A204.1 (cell line): ENCODE measurements around the gene CD63.

Experiments used
- FAIRE-seq: peaks from 2 replicates; lab custom pipeline; 2012; peaks lifted over from hg19 to GRCh38; lab: Jason Lieb, UNC

The CD63 gene

DNA sequence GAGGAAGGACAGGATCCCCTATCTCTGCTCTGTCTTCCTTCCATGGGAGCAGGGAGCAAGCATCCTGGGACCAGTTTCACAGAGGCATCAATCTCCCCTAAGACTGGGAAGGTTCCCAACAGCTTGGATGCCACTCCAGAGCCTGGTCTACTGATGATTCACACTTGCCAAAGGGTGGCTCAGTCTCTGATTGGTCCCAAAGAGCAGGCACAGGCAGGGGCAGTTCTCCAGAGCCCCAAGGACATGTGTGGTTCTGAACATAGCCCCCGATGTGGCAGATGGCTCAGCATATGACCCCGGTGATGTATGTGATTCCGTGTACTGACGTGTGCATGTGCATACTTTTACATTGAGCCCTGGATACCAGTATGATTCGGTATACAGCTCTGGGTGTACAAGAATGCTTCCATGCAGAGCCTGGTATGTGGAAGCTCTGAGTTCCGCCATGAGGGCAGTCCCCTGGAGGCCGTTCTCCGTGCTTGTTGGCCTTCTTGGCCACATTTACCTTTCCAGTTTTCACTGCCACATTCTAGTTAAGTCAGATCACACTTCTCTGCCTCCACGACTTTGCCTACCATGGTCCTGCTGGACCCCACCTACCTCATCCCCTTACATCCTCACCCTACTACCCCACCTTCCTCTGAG, 42.3 kb downstream of the CD63 start:
- FAIRE-seq = no peak

DNA sequence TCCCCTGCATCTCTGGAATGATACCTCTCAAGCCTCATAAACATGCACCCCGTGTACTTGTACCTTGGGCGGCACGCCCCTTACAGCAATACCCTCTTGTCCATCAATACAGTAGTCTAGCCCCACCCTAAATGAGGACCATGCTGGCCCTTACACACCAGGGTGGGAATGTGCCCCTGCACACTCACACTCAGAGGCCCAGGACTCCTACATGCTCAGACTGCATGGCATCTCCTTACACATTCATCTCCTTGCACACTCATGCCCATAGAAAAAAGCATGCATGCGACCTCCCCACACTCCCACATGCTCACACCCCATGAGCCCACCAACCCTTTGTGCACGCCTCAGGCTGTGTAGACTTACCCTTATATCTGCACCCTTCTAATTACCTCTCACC, 43.1 kb downstream of the CD63 start:
- FAIRE-seq = no peak

DNA sequence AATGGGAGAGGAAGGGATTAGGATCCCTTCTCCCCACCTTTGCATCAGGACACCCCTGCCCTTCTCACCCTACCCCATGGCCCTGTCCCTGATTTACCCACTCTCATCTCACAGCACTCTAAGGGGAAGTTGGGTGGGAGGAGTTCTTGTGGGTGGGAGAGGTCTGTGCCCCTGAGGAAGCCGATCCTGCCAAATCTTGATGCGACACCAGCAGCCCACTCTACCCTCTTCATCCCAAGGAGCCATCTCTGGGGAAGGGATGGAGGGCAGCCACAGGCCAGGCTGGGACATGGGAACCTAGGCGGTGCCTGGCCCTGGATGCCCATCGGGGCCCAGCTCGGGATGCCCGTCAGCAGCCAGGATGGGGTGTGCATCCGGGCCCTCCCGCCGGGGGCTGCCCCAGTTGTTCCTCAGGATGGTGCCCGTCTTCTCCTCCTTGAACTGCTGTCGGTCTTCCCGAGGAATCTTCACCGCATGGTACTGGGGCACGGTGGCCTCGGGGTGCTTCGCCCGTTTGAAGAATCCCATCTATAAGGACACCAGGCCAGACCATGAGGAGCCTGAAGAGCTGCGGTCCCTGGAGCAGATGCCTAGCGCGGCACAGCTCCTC, 43.9 kb downstream of the CD63 start:
- FAIRE-seq = no peak

DNA sequence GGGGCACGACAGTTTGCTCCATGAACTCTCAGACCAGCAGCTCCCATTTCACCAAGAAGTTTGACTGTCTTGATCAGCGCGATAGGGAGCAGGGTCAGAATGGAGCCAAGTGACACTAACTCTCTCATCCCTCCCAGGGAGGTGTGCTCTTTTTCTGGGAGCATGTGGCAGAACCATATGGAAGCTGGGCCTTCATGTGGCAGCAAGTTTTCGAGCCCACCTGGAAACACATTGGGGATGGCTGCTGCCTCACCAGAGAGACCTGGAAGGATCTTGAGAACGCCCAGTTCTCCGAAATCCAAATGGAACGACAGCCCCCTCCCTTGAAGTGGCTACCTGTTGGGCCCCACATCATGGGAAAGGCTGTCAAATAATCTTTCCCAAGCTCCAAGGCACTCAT, 45.1 kb downstream of the CD63 start:
- no peak for FAIRE-seq

DNA sequence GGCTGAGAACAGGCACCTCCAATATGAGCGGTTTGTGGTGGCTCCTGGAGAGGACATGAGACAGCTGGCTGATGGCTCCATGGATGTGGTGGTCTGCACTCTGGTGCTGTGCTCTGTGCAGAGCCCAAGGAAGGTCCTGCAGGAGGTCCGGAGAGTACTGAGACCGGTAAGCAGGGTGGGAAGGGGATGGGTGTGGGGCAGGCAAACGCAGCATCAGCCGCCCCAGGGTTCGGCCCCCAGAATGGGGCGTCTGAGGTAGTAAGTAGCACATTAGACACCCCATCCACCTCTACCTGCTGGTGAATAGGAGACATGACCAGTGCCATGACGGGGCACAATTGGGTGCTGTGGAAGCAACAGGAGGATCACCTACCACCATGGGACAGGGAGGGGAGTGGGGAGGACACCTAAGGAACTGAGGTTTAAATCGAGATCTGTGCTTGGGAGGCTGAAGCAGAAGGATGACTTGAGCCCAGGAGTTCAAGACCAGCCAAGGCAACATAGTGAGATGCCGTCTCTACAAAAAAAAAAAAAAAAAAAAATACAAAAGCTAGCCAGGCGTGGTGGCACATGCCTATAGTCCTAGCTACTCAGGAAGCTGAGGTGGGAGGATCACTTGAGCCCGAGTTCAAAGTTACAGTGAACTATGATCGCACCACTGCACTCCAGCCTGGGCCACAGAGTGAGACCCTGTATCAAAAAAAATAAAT, 46.6 kb downstream of the CD63 start:
- no peak for FAIRE-seq

DNA sequence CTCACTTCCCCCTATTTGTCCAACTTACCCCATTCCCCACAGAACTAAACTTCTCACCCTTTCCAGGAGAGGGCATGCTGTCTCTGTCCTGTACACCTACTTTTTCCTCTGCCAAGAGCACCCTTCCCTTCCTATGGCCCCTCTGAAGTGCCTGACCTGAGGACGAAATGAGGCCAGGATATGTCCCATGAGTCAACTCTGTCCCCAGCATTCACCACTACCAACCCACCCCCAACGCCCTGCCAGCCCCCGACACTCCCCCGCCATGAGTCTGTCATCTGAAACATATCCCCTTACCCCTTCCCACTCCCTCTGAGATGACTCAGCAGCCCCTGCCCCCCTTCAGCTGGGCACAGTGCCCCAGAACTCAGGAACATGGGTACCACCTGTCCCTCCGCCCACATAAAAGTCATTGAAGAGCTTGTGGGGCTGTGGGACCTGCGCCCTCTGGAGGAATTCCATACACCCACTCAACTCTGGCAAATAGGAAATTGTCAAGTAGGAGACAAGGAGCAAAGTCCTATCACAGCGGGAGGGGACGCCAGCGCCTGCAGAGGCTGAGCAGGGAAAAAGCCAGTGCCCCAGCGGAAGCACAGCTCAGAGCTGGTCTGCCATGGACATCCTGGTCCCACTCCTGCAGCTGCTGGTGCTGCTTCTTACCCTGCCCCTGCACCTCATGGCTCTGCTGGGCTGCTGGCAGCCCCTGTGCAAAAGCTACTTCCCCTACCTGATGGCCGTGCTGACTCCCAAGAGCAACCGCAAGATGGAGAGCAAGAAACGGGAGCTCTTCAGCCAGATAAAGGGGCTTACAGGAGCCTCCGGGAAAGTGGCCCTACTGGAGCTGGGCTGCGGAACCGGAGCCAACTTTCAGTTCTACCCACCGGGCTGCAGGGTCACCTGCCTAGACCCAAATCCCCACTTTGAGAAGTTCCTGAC, 47.4 kb downstream of the CD63 start:
- FAIRE-seq = no peak

DNA sequence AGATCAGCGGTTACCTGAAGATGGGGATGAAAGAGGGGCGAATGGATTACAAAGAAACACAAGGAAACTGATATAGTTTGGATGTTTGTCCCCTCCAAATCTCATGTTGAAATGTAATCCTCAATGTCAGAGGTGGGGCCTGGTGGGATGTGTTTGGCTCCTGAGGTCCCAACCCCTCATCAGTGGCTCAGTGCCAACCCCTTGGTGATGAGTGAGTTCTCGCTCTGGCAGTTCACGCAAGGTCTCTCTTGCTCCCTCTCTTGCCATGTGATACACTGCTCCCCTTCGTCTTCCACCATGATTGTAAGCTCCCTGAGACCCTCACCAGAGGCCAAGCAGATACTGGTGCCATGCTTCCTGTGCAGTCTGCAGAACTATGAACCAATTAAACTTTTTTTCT, 49.1 kb downstream of the CD63 start:
- FAIRE-seq = no peak

DNA sequence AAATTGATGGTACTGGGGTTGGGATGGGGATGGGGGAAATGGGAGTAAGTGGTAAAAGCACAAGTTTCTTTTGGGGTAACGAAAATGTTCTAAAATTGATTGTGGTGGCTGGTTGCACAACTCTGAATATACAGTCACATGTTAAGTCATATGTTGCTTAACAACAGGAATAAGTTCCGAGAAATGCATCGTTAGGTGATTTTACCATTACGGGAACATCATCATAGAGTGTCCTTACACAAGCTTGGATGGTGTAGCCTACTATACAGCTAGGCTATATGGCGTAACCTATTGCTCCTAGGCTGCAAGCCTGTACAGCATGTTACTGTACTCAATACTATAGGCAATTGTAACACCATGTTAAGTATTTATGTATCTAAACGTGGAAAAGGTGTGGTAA, 52.1 kb downstream of the CD63 start:
- FAIRE-seq = no peak

DNA sequence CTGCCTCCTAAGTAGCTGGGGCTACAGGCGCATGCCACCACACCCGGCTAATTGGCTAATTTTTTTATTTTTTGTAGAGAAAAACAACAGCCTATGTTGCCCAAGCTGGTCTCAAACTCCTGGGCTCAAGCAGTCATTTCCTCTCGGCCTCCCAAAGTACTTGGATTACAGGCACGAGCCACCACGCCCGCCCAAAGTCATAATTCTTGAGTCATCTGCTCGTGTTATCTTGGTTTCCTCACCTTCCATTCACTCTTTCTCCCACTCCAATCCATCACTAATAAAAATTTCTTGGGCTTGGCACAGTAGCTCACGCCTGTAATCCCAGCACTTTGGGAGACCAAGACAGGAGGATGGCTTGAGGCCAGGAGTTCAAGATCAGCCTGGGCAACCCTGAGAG, 53.1 kb downstream of the CD63 start:
- FAIRE-seq = no peak
